HG02970 (cell line): ENCODE measurements around the gene RCAN3.

Source experiments
- ATAC-seq: cut with Tn5 transposase; IDR thresholded peaks from one replicate; pipeline ENCODE4 v1.9.1; 2021; ENCODE audit warnings: mild to moderate bottlenecking, moderate library complexity, moderate number of reproducible peaks; ENCODE audit not compliant: unreplicated experiment, low FRiP score

RCAN3 gene

GRCh38 chr1:24570265-24571125 is 67.9 kb downstream of the RCAN3 start:
- no peak for ATAC-seq

DNA sequence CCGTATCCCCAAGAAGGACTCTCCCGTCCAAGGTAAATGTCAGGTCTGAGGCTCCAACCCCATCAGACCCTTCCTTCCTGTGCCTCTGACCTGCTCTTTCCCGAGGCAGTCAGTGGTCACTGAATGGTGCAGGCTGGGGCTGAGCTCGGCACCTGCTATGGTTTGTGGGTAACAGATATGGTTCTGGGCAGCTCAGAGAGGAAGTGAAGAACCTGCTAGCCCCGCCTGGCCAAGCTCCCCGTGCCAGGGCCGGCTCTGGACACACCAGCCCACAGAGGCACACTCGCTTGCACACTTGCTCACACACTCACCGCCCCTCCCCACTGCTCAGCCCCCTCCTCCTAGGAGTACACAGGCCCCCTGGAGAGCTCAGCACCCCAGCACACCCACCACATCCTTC is 69.7 kb downstream of the RCAN3 start:
- ATAC-seq = no peak

GRCh38 chr1:24575905-24576587 is 73.4 kb downstream of the RCAN3 start:
- ATAC-seq = no peak

DNA sequence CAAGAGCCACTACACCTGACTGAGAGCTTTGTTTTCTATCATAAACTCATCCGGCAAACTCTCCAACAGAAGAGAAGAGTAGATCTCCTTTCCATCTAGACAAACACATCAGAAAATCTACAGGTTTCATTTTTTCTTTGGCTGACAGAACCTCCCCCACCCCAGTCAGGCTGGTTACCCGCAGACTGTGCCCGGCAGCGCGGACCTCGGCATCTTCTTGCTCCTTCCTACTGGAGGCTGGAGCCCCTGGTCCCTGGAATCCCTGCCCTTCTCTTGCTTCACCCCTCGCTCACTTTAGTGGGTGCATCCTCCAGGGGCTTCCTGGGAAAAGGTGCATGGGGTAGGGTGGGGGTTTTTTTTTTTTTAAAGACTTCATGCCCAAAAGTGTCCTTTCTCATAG is 76.2 kb downstream of the RCAN3 start:
- no peak for ATAC-seq

GRCh38 chr1:24580756-24581155 is 78.1 kb downstream of the RCAN3 start:
- no peak for ATAC-seq

GRCh38 chr1:24584171-24584647 is 81.6 kb downstream of the RCAN3 start:
- ATAC-seq = no peak

DNA sequence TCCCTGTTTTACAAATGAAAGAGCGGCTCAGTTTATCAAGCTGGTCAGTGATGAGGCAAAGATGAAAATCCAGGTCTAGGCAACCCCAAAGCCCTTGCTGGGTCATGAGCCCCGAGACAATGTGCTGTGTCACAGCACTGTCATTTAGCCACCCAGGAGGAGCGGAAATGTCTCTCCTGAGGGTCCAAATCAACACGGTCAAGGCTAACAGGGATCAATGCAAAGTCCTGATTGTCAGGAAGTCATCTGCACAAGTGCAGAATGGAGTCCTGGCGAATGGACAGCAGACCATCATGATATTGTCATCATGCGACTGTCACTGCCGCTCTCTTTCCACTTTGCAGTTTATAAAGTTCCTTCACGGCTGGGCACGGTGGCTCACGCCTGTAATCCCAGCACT is 83.5 kb downstream of the RCAN3 start:
- ATAC-seq = no peak

GRCh38 chr1:24586970-24587820 is 84.6 kb downstream of the RCAN3 start:
- ATAC-seq = no peak

GRCh38 chr1:24588573-24588972 is 85.9 kb downstream of the RCAN3 start:
- no peak for ATAC-seq

DNA sequence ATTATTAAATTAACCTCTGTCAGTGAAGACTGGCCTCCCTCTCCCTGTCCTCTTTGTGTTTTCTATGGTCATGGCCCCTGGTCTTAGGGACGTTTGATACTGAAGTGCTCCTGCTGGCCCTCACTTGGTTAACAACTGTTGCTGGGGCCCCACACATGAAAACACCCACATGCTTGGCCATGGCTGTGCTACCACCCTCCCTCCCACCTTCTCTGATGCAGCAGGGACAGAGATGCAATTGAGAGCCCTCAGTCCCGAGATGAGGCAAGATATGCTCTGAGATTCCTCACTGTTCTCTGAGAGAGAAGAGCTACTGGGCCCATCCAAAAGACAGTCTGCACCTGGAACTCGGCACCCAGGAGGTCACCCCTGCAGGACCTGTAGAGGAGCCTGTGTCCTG is 86.6 kb downstream of the RCAN3 start:
- ATAC-seq = no peak
